Activated naive CD4-positive, alpha-beta T cell treated with anti-CD3 and anti-CD28 coated beads, Interleukin-2, amount 50 U/mL, for 72 hours (primary cell): ENCODE measurements around the gene DNASE2. TPM values are rescaled to one million over a fixed set of nuclear protein-coding genes. Genes with fewer than 3 reads are reported as not detected.
"Not testable (repeated sequence)": the region's sequence is repeated elsewhere in the genome, so short reads cannot be mapped to it uniquely, and the experiment has no call there.

Experiments
- ATAC-seq, 2 donors: fragments of 150-1000 bp; cut with Tn5 transposase; 2 replicates each; pipeline ENCODE4 v1.10.0; 2021; ENCODE audit warnings: mild to moderate bottlenecking in 2 of 2, moderate library complexity in 2 of 2
- DNase-seq, 2 donors: peaks; one replicate each; pipeline ENCODE4 v3.0.0; 2021 to 2022; ENCODE audit warnings: low spot score in 2 of 2
- H3K27ac Mint-ChIP-seq, 2 donors: one replicate each; pipeline ENCODE4 v1.8.0; 2022; ENCODE audit warnings: mild to moderate bottlenecking in 2 of 2, mixed read lengths in 2 of 2
- H3K36me3 Mint-ChIP-seq, 2 donors: one replicate each; pipeline ENCODE4 v1.8.0; 2022; ENCODE audit warnings: mixed read lengths in 2 of 2
- H3K9me3 Mint-ChIP-seq, 2 donors: one replicate each; pipeline ENCODE4 v1.8.0; 2022; ENCODE audit warnings: mixed read lengths in 2 of 2
- total RNA-seq, 2 donors: library from RNA; stranded (reverse); gene quantifications; one replicate each; pipeline ENCODE4 v1.2.3, GENCODE V29; 2022

DNASE2 gene
- total RNA-seq, 2 donors from 2014 or later: 26.0 to 31.6 TPM

DNA sequence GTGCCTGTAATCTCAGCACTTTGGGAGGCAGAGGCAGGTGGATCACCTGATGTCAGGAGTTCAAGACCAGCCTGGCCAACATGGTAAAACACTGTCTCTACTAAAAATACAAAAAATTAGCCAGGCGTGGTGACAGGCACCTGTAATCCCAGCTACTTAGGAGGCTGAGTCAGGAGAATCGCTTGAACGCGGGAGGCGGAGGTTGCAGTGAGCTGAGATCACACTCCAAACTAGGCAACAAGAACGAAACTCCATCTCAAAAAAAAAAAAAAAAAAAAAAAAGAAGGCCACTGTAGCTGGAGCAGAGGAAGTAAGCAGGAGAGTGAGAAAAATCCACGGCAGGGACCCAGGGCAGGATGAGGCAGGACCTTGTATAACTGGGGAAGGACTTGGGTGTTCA is 34.6 kb downstream of the DNASE2 start:
- H3K27ac Mint-ChIP-seq, H3K9me3 Mint-ChIP-seq, DNase-seq: not testable (repeated sequence)

DNA sequence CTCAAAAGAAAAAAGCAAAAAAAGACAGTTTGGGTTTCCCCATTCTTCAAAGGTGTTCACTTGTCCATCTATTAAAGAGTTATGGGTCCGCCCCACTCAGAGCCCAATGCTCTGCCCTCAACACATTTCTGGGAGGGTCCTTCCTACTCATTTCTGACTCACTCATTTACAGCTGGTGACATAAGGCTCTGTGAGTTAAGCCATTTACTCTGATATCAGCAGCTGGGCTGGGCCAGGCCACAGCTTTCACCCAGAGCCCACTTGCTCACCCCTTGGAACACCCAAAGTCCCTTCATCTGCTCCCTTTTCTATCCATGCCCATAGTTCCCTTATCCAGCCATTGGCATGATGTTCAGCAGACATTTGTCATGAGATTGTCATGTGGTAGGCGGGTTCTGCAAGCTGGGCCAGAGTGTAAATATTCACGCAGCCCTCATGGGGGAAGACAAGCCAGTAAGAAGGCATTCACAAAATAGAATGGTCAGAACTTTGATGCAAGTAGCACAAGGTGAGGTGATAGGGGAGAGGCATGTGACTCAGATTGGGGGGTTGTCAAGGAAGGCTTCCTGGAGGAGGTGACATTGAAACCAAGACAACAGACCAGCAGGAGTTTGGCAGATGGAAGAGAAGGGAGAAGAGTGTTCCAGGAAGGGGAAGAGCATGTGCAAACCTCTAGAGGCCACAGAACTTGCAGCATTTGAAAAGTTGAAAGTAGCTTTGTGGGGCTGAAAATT is 37.1 kb downstream of the DNASE2 start:
- peaks cover 0 to 9% of the 10 kb centered on the region in 2 donors for H3K36me3 Mint-ChIP-seq
- H3K27ac Mint-ChIP-seq: no peak overlapping the region
- no peak for DNase-seq
- H3K9me3 Mint-ChIP-seq: no peaks in the 10 kb centered on the region
- no peak for ATAC-seq

More for the DNA sequence above, 34.6 kb downstream of the DNASE2 start:
- ATAC-seq, H3K36me3 Mint-ChIP-seq: not testable (repeated sequence)

DNA sequence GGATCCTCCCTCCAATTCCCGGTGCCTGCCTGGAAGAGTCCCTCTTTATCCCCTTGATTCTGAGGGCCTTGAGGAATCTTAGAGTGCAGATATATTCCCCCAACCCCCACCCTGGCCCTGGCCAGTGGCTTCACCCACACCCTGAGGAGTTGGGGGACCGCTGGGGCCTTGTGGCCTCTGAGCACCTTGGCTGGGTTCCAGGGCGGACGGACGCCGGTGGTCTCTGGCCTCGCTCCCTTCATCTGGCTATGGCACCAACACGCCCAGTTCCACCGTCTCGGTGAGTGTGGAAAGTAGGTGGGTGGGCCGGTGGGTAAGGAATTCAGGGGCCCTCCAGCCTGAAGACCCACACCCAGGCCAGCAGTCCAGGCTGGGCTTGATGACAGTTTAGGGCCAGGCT is 37.9 kb downstream of the DNASE2 start:
- H3K36me3 Mint-ChIP-seq: peaks cover 0 to 11% of the 10 kb centered on the region in 2 donors
- no peaks in the 10 kb centered on the region for H3K9me3 Mint-ChIP-seq
- H3K27ac Mint-ChIP-seq: no peak overlapping the region
- ATAC-seq (no peak), DNase-seq (no peak)

DNA sequence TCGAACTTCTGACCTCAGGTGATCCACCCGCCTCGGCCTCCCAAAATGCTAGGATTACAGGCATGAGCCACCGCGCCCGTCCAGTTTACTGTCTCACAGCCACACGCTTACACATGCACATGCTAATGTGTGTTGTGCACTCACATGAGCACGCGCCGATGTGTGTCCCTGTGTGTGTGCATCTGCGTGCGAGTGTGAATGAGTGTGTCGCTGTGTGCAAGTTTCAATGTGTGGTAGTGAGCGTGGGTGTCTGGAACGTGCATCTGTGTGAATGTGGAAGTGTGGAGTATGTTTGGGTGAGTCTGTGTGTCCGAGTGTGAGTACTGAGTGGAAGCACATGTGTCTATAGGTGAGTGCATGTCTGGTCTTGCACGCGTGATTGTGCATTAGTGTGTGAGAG is 38.7 kb downstream of the DNASE2 start:
- H3K9me3 Mint-ChIP-seq: no peaks in the 10 kb centered on the region
- ATAC-seq (no peak), DNase-seq (no peak)
- peaks cover 0 to 11% of the 10 kb centered on the region in 2 donors for H3K36me3 Mint-ChIP-seq
- H3K27ac Mint-ChIP-seq: no peak overlapping the region

DNA sequence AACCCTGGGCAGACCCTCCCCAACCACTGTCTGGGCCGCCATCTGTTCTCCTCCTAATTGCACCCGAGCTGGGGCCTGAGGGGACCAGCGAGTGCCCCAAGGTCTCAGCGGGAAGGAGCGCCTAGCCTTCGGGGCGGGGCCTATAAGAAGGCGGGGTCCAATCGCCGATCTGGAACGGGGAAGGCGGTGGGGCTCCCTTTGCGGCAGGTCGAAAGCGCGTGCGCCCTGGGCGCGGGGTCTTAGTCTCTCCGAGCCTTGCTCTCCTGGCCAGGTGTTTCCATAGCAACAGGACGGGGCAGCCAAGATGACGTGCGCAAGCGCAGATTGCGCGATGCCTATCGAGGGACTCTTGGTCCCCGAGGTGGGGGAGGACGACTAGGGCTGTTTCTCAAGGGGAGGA is 40.2 kb downstream of the DNASE2 start:
- no peak for DNase-seq
- Mint-ChIP-seq H3K36me3 (peaks cover 0 to 11% of the 10 kb centered on the region in 2 donors), H3K9me3 (no peaks in the 10 kb centered on the region), H3K27ac (no peak overlapping the region)
- ATAC-seq: no peak

DNA sequence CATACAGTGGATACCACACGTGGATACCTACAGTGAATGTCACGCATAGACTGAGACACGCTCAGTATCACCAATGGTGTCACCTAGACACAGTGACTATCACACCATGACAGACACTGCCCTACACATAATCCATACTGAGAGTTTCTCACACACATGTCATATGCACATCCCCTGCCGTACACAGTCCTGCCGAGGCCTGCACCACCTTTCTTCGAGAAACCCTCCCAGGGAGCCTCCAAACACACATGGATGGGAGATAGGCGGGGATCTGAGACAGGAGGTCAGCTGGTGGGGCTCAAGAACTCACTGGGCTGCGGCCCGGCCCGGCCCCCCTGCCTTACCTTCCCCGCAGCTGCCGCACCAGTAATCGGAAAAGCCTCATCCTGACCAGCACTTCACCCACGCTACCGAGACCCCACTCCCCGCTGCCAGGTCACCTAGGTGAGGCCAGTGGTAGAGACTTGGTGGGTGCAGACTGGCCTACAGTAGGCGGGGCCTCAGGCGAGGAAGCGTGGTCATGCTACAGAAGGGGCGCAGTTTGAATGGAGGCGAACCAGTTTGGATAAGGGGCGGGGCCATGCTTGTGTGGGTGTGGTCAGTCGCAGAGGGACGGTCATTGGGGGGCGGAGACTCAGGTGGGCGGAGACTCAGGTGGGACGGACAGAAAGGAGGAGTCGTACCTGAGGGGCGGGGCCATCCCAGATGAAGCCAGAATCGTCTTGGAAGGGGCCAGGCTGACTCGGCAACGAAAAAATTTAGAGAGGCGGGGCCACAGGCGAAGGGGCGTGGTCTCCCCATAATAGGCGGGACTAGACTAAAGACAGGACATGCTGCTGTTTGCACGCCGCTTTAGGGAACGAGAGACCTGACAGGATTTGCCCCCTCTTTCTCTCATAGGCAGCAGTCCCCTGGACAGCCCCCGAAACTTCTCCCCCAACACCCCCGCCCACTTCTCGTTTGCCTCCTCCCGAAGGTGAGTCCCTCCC is 40.9 kb downstream of the DNASE2 start:
- ATAC-seq: peak in 1 of 2 donors; percentile 36
- Mint-ChIP-seq H3K36me3 (peaks cover 0 to 11% of the 10 kb centered on the region in 2 donors), H3K9me3 (no peaks in the 10 kb centered on the region), H3K27ac (no peak overlapping the region)
- peak in 1 of 2 donors; percentile 76 for DNase-seq

DNA sequence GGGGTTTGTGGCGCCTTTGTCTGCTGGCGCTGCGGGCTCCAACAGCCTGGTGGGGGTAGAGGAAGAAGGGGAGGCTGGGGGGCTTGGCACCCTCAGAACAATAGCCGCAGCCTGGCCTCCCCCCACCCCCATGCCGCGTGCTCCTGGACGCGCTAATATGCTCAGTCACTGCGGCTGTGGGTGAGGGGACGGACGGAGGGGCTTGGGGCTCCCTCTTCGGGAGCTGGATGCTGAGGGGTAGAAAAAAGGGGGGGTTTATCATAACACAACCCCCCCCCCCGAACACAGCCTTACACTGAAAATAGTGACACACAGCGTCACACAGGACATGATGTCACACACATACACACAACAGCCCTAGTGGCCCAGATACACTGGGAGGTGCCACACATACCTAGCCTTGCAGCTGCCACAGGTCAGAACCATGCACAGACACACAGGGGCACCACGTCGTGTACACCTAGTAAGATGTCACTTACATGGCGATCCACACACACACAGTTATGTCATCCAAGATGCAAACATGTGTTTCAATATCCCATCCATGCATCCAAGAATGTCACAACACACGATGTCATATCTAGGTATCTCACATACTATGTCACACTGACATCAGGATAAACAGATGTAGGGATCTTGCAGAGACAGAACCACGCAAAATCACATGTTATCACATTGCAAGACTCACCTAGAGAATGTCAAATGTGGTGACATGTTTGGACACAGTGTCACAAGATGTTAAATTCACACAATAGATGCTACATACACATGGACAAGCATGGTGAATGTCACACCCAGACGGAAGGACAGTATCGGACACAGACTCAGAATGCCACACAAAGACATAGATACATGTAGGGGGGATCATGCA is 42.1 kb downstream of the DNASE2 start:
- Mint-ChIP-seq H3K27ac (no peak overlapping the region), H3K36me3 (peaks cover 4 to 17% of the 10 kb centered on the region in 2 donors), H3K9me3 (no peaks in the 10 kb centered on the region)
- ATAC-seq (peak in 1 of 2 donors; percentile 38), DNase-seq (peak in 1 of 2 donors; percentile 20)

DNA sequence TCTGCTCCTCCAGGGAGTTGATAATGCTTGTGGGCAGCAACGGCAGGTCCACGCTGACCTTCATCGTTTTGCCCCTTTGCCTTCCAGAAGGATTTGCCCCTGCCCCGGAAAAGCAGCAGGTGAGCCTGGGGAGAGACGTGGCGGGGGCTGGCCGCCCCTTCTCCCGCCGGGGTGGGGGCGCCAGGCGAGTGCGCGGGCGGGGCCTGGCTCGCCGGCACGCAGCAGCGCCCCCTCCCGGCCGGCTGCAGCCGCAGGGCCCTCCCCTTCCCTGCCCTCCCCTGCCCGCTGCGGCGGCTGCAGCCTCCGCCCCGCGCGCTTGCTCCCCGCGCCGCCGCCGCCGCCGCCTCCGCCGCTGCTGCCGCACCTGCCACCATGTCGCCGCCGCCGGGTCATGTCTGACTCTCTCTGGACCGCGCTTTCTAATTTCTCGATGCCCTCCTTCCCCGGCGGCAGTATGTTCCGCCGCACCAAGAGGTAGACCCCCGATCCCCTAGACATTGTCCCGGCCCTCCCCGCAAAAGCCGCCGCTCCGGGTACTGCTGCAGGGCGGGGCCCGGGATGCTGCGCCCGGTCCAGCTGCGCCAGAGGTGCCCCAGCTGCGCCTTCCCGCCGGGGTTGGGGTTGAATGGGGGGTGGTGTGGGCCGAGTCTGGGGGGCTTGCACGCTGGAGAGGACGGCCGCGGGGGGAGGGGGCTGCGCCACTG is 42.9 kb downstream of the DNASE2 start, which contains the start of gene MAST1:
Gene MAST1, plus strand, starts transcription at position 334 of the 704 bp plus-strand sequence. Its CDS starts 58 bp downstream, at position 392.
- peak; percentile 52 to 70 for ATAC-seq
- no peaks in the 10 kb centered on the region for H3K9me3 Mint-ChIP-seq
- peak in 1 of 2 donors; percentile 70 for DNase-seq
- H3K36me3 Mint-ChIP-seq: peaks cover 4 to 17% of the 10 kb centered on the region in 2 donors
- H3K27ac Mint-ChIP-seq: peak within 1 kb of the TSS in 1 of 2 donors; percentile 33

DNA sequence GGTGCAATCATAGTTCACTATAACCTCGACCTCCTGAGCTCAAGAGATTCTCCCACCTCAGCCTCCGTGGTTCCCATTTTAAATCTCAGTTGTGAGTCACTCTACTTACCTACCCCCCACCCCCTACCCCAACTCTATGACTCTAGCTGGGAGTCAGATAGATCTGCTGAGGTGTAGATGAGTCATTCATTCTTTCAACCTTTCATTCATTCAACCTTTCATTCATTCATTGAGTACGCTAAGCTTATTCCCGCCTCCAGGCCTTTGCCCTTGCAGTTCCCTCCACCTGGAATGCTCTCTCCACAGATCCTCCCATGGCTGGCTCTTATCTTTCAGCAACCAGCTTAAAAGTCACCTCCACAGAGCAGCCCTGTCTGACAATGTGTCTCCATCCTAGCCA is 44.0 kb downstream of the DNASE2 start:
- DNase-seq (no peak), ATAC-seq (peak; percentile 53 to 77)
- H3K27ac Mint-ChIP-seq: no peak overlapping the region
- H3K9me3 Mint-ChIP-seq: no peaks in the 10 kb centered on the region
- peaks cover 4 to 17% of the 10 kb centered on the region in 2 donors for H3K36me3 Mint-ChIP-seq

DNA sequence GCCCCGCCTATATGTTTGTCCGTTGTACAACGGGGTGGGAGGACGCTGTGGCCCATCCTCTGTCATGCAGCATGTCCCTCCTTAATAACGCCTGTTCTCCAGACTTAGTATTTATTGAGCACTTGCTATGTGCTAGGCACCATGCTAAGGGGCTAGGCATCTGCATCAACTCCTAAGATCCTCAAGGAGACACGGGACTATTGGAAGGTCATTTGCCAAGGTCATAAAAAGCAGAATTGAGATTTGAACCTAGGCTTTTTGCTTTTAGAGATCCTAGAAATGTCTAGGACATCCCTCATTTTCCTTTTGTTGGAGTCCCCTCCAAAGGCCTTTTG is 44.8 kb downstream of the DNASE2 start:
- Mint-ChIP-seq H3K27ac (no peak overlapping the region), H3K9me3 (no peaks in the 10 kb centered on the region), H3K36me3 (peaks cover 4 to 17% of the 10 kb centered on the region in 2 donors)
- ATAC-seq (no peak), DNase-seq (no peak)

DNA sequence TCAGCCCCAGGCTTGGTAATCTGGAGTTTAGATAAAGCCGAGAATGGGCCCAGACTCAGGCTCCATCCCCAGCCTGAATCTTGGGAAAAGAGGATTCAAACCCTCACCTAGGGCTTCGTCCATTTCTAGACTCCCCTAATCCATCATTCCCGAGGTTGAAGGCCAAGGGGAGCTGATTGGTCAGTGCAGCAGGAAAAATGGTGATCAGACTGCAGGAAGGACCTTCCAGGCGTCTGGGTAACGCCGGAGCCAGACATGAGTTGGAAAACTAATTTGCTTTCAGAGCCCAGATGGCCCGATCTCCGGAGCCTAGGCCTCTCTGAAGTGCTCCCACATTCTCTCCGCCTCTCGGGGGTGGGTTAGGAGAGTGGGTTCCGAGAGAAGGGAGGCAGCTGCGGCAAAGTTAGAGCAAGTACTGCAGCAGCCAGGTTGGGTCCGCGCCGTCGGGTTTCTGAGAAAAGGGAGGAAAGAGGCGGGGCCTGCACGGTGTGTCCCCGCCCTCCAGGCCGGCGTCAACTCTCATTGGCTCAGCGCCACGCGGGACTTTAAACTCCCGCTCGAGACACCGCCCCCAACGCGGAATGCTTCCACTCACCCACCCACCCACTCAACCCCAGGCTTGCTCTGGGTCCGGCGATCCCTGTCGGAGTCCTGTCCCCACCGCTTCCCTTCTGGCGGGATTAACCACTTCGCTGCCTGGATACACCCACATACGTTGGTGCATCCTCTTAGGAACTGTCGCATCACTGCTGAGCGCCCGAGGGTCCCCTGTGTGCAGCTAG is 46.1 kb downstream of the DNASE2 start:
- Mint-ChIP-seq H3K27ac (no peak overlapping the region), H3K9me3 (no peaks in the 10 kb centered on the region), H3K36me3 (peaks cover 4 to 19% of the 10 kb centered on the region in 2 donors)
- ATAC-seq (no peak), DNase-seq (peak in 1 of 2 donors; percentile 32)

DNA sequence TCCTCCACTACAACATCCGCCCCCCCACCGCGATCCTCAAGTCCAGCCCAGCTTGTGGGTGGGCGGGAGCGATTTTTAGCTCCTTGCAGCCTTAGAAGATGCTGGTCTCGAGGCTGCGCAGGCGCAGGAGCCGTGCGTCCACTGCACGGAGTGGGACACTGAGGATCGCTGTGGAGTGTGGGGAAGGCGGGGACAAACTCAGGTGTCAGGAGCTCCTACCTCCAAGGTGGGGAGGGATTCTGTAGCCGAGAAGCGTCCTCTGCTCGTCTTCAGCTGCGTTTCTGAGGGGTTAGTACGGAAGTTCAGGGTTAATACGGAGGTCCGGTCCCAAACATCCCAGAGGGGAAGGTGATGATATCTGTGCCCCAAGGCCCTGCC is 46.7 kb downstream of the DNASE2 start, which contains the start of gene RTBDN:
Gene RTBDN, minus strand, starts transcription at position 14 of the 378 bp plus-strand sequence. CDS start 4,600 bp downstream, outside the sequence.
- Mint-ChIP-seq H3K36me3 (peaks cover 4 to 18% of the 10 kb centered on the region in 2 donors), H3K27ac (no peak within 1 kb of the TSS), H3K9me3 (no peaks in the 10 kb centered on the region)
- no peak for DNase-seq
- ATAC-seq: no peak

DNA sequence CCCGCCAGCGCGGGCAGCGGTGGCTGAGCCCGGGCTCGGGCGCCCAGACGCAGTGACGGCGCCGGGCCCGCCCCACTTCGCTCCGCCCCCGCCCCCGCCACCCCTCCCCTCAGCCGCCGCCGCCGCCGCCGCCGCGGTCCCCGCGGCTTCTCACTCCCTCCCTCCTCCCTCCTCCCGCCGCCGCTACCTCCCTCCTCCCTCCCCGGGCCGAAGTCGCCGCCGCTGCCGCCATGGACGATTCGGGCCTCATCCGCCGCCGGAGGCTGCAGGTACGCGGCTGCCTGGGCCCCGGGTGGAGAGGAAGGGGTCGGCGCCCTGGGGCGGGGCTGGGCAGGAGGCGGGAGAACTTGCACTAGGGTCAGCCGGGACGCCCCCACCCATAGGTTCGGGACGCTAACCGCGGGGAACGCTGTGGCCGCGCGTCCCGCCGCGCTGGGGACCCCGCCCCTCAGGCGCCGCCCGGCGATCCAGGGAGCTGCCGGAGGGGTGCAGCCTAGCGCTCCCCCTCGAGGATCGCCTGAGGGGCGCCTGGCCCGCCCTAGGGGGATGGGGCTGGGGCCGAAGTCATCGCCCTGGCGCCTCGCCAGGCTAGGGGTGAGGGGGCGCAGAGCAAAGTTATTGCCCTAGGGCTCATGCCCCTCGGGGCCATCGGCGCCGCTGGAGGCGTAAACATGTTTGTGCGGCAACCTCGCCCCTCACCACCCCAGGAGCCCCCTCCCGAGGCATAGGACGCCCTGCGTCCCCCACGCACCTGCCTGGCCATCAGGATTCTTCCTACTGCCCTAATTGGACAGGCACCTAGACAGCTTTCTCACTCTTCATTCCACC is 47.3 kb downstream of the DNASE2 start:
- peaks cover 4 to 12% of the 10 kb centered on the region in 2 donors for H3K36me3 Mint-ChIP-seq
- DNase-seq: peak in 1 of 2 donors; percentile 24
- no peaks in the 10 kb centered on the region for H3K9me3 Mint-ChIP-seq
- H3K27ac Mint-ChIP-seq: no peak overlapping the region
- ATAC-seq: peak; percentile 15 to 18

DNA sequence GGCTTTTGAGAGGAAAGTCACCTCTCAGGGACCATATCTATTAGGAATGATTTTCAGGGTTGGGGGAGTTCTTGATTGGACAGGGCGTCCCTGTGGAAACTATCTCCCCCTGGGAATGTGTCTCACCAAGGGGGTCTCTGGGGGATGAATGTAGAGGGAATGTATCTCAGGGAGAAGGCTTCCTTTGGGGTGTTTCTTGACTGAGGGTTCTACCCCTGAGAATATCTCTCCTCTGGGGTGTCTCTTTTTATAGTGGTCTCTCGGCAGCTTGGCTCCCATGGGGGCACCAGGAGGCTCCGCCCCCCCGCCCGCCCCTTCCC is 47.9 kb downstream of the DNASE2 start:
- ATAC-seq (no peak), DNase-seq (no peak)
- no peaks in the 10 kb centered on the region for H3K9me3 Mint-ChIP-seq
- H3K27ac Mint-ChIP-seq: no peak overlapping the region
- peaks cover 4 to 12% of the 10 kb centered on the region in 2 donors for H3K36me3 Mint-ChIP-seq
